Measurements from ENCODE around the gene CYP26B1. TPM values are rescaled to one million over a fixed set of nuclear protein-coding genes. Genes with fewer than 3 reads are reported as not detected.

Gene CYP26B1
- total RNA-seq, 1 experiment from 2014 or later: 0.20 TPM

DNA sequence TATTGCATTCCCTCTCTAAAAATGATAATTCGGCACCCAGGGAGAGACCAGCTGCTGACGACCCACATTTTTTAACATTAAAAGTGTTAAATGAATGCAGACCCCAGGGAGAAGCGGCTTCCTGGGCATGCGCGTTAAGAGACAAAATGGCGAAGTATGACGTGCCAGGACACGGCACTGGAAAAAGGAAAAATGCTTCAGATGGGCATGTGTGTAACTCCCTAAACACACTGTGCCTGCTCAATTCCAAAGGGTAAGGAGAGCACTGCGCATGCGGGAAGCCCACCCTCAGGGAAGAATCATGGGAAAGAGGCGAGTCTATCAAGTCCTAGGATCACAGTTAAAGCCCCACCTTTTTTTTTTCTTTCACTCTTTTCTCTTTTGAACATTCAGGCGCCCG lies 58.1 kb downstream of the CYP26B1 start:
- no peaks in the 10 kb centered on the region; the same call in none of the 2 replicates for H3K27me3 Mint-ChIP-seq (ENCODE audit: low read depth)
- Histone ChIP-seq H3K27me3 (ENCODE audit: insufficient read depth, low read length) (no peaks in the 10 kb centered on the region), H3K79me1 (ENCODE audit: insufficient read depth, low read depth, low read length, poor library complexity, severe bottlenecking) (no peaks in the 10 kb centered on the region), H2AK5ac (ENCODE audit: insufficient read length, low read length) (no peak overlapping the region), H4K5ac (ENCODE audit: insufficient read length, low read depth, low read length) (no peak overlapping the region), H3K4me2 (ENCODE audit: insufficient read depth, insufficient read length, low read length) (no peak overlapping the region), H3K4me1 (ENCODE audit: insufficient read depth, low read length) (no peaks in the 10 kb centered on the region), H3K27ac (ENCODE audit: insufficient read length, low read depth, low read length) (no peak overlapping the region), H3K14ac (ENCODE audit: insufficient read depth, low read length) (no peak overlapping the region; the same call in 1 of the 2 replicates), H2BK5ac (ENCODE audit: insufficient read length, low read length) (no peak overlapping the region), H3K23ac (ENCODE audit: insufficient read length, low read depth, low read length) (no peak overlapping the region), H3K9me3 (ENCODE audit: control insufficient read depth, low read depth, low read length) (no peaks in the 10 kb centered on the region), H4K91ac (ENCODE audit: insufficient read length, low read depth, low read length) (no peak overlapping the region), H2BK12ac (ENCODE audit: insufficient read length, low read depth, low read length) (no peak overlapping the region), H3K18ac (ENCODE audit: insufficient read length, low read depth, low read length) (no peak overlapping the region), H3K9ac (ENCODE audit: extremely low read depth, insufficient read length, low read length) (no peak overlapping the region), H3K23me2 (ENCODE audit: insufficient read length, low read depth, low read length, poor library complexity, severe bottlenecking) (no peaks in the 10 kb centered on the region), H2BK120ac (ENCODE audit: low read depth, low read length, poor library complexity, severe bottlenecking) (no peak overlapping the region), H4K20me1 (ENCODE audit: control insufficient read depth, insufficient read depth, insufficient read length) (no peaks in the 10 kb centered on the region), H2AFZ (ENCODE audit: low read length) (no peak overlapping the region), H2BK15ac (ENCODE audit: low read depth, low read length) (no peak overlapping the region), H3K4ac (ENCODE audit: low read depth, low read length) (no peak overlapping the region), H2BK20ac (ENCODE audit: low read depth, low read length, poor library complexity, severe bottlenecking) (no peak overlapping the region), H3K56ac (ENCODE audit: insufficient read length, low read depth, low read length) (no peak overlapping the region), H3T11ph (ENCODE audit: low read length) (no peak overlapping the region), H3K79me2 (ENCODE audit: insufficient read depth, low read length) (no peaks in the 10 kb centered on the region), H4K8ac (replicated peaks; ENCODE audit: insufficient read length, low read depth, low read length) (no peak overlapping the region)
- H3K36me3 Mint-ChIP-seq (ENCODE audit: insufficient read depth in 1 of 3, low read depth in 3 of 3): no peaks in the 10 kb centered on the region; a peak in 1 of 7 replicates
- H3K4me3 Mint-ChIP-seq: no peak overlapping the region
- TF ChIP-seq, protein P1, sequence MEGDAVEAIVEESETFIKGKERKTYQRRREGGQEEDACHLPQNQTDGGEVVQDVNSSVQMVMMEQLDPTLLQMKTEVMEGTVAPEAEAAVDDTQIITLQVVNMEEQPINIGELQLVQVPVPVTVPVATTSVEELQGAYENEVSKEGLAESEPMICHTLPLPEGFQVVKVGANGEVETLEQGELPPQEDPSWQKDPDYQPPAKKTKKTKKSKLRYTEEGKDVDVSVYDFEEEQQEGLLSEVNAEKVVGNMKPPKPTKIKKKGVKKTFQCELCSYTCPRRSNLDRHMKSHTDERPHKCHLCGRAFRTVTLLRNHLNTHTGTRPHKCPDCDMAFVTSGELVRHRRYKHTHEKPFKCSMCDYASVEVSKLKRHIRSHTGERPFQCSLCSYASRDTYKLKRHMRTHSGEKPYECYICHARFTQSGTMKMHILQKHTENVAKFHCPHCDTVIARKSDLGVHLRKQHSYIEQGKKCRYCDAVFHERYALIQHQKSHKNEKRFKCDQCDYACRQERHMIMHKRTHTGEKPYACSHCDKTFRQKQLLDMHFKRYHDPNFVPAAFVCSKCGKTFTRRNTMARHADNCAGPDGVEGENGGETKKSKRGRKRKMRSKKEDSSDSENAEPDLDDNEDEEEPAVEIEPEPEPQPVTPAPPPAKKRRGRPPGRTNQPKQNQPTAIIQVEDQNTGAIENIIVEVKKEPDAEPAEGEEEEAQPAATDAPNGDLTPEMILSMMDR (conservative IDR thresholded peaks at IDR 0.05): no peak
- H3K27ac Mint-ChIP-seq: no peak overlapping the region
- peaks cover 3 to 9% of the 10 kb centered on the region in 2 experiments; a peak in 4 of 5 replicates for H3K9me3 Mint-ChIP-seq
- no CpG with 5 or more reads among the region's 13 CpGs for WGBS (ENCODE audit: extremely low coverage, insufficient read length, low lambda C conversion rate)
- no peak for DNase-seq
- H3K4me1 Mint-ChIP-seq: peaks cover 8 to 10% of the 10 kb centered on the region in 2 experiments
